ENCODE results near the gene C1orf74.
A peak's percentile ranks its signal among the peaks of the same experiment; 100 is the strongest.

DNA sequence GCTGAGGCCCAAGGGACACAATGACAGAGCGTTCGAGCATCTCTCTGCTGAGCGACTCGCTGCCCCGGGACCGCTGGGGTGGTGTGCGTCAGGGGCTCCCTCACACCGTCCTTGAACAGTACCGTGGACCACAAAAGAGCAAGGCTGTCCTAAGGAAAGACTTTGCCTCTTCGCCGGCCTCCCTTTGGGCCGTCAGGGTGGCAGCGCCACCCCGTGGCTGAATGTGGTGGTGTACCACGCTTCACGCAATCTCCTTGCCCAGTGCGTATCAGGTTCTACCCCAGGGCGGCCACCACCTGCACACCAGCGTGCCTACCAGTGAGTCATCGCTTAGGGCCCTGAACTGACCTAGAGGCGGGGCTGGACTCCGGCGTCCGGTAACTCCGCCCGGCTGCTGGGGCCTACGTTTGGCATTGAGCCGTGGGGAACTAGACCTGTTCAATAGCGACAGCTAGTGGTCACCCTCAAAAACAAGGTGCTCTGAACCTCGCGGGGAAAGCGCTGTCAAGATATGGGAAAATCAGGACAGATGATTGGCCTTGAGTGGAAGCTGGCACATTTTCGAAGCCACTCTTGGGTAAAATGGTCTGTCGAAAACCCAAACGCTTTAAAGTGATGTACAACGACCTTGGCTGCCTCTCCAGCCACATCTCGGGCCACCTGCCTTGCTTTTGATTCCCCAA is 36.6 kb downstream of the C1orf74 start:
- TF ChIP-seq, protein P1, sequence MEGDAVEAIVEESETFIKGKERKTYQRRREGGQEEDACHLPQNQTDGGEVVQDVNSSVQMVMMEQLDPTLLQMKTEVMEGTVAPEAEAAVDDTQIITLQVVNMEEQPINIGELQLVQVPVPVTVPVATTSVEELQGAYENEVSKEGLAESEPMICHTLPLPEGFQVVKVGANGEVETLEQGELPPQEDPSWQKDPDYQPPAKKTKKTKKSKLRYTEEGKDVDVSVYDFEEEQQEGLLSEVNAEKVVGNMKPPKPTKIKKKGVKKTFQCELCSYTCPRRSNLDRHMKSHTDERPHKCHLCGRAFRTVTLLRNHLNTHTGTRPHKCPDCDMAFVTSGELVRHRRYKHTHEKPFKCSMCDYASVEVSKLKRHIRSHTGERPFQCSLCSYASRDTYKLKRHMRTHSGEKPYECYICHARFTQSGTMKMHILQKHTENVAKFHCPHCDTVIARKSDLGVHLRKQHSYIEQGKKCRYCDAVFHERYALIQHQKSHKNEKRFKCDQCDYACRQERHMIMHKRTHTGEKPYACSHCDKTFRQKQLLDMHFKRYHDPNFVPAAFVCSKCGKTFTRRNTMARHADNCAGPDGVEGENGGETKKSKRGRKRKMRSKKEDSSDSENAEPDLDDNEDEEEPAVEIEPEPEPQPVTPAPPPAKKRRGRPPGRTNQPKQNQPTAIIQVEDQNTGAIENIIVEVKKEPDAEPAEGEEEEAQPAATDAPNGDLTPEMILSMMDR (IDR thresholded peaks at IDR 0.05 in 2 of 3, conservative IDR thresholded peaks at IDR 0.05 in 1 of 3; ENCODE audit: borderline replicate concordance in 1 of 3, insufficient read depth in 1 of 3, low read depth in 2 of 3, low read length in 2 of 3): peak; percentile 88 to 97 (median 94)
- TF ChIP-seq POLR2A (IDR thresholded peaks at IDR 0.05; ENCODE audit: borderline replicate concordance, extremely low read depth, insufficient read depth, insufficient read length): no peak
